ENCODE measurements around the gene CCT5.
"Not testable (repeated sequence)": the region's sequence is repeated elsewhere in the genome, so short reads cannot be mapped to it uniquely, and the experiment has no call there.

The CCT5 gene

DNA sequence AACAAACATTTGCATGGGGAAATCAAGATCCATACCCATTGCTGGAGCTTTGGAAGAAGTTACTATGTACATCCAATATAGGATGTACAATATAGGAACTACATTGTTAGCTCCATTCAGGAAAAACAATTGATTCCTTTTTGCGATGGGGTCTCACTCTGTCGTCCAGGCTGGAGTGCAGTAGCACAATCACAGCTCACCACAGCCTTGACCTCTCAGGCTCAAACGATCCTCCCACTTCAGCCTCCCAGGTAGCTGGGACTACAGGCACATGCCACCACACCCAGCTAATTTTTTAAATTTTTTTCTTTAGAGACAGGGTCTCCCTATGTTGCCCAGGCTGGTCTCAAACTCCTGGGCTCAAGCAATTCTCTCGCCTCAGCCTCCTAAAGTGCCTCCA lies 2.9 kb upstream of the CCT5 start:
- not testable (repeated sequence) for DNase-seq

- DNase-seq: no peak
Measured at GRCh38 chr5:10248378-10249260, 1.5 kb upstream of the CCT5 start.

- no peak for DNase-seq
Measured at GRCh38 chr5:10250806-10251276, 761 bp downstream of the CCT5 start.

DNA sequence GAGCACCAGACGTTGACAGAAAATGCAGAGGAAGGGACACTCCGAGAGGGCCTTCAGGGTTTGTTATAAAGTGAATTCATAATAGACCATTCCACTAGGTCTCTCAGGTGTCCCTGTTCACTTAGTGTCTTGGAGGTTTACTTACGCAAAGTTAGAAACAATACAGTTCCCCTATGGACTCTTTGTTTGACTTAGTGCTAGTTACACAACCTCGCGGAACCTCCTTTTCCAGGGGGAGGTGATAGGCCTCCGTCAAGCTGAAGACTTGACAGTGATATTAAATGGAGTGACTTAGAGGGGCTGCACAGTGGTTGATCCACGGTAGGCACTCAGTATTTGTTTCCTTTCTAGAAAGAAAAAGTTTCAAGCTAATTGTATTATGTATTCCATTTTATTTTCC lies 1.3 kb downstream of the CCT5 start:
- no peak for DNase-seq

- no peak for DNase-seq
Measured at GRCh38 chr5:10253390-10253789, 3.3 kb downstream of the CCT5 start.

GRCh38 chr5:10254686-10255085 lies 4.6 kb downstream of the CCT5 start:
- DNase-seq: no peak

DNA sequence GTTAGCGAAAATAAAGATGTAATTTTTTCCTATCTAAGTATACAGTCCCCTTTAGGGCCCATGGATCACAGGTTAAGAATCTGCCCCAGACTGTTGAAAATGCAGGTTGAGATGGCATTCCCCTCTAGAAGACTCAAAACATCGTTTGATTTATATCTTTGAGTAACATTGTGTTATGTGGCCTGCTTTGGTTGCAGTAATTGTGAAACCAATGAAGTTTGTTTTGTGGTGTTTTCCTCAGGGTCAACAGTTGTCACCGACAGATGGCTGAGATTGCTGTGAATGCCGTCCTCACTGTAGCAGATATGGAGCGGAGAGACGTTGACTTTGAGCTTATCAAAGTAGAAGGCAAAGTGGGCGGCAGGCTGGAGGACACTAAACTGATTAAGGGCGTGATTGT lies 7.8 kb downstream of the CCT5 start:
- no peak for DNase-seq

DNA sequence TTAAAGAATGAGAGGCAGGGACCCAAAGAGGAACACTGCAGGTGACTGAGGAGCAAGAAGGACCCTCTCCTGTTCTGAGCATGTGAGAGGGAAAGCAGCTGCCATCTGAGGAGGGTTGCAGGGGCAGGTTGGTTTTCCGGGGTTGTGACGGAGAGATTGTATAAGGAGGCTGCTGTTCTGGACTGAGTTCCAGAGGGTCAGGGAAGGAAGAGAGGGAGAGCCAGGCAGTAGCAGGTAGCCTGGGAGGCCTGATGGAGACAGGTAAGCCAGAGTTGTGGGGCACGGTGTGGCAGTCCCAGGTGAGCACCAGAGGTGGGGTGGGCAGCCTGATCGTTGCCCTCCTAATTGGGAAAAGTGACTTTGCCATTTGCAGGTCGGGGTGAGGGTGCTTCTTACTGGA lies 9.8 kb downstream of the CCT5 start:
- DNase-seq: no peak

GRCh38 chr5:10261065-10261464 lies 11.0 kb downstream of the CCT5 start:
- DNase-seq: no peak

- no peak for DNase-seq
Measured at GRCh38 chr5:10262121-10262774, 12.2 kb downstream of the CCT5 start.

- DNase-seq: no peak
Measured at GRCh38 chr5:10262995-10263394, 12.9 kb downstream of the CCT5 start.

DNA sequence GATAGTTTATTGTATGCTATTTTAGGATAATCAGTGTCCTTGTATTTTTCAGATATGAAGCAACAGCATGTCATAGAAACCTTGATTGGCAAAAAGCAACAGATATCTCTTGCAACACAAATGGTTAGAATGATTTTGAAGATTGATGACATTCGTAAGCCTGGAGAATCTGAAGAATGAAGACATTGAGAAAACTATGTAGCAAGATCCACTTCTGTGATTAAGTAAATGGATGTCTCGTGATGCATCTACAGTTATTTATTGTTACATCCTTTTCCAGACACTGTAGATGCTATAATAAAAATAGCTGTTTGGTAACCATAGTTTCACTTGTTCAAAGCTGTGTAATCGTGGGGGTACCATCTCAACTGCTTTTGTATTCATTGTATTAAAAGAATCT lies 14.5 kb downstream of the CCT5 start:
- no peak for DNase-seq

GRCh38 chr5:10265245-10266109 lies 15.4 kb downstream of the CCT5 start:
- no peak for DNase-seq

- no peak for DNase-seq
Measured at GRCh38 chr5:10266137-10266536, 16.1 kb downstream of the CCT5 start.

- no peak for DNase-seq
Measured at GRCh38 chr5:10266839-10267238, 16.8 kb downstream of the CCT5 start.

DNA sequence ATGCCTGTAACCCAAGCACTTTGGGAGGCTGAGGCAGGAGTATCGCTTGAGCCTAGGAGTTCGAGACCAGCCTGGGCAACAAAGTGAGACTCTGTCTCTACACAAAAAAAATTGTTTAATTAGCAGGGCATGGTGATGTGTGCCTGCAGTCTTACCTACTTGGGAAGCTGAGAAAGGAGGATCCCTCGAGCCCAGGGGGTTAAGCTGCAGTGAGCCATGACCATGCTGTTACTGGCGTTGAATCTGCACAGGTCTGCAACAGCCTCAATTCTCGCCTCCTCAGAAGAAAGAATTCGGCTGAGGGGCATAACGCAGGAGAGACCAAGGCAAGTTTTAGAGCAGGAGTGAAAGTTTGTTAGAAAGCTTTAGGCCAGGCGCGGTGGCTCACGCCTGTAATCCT lies 18.0 kb downstream of the CCT5 start:
- DNase-seq: no peak

DNA sequence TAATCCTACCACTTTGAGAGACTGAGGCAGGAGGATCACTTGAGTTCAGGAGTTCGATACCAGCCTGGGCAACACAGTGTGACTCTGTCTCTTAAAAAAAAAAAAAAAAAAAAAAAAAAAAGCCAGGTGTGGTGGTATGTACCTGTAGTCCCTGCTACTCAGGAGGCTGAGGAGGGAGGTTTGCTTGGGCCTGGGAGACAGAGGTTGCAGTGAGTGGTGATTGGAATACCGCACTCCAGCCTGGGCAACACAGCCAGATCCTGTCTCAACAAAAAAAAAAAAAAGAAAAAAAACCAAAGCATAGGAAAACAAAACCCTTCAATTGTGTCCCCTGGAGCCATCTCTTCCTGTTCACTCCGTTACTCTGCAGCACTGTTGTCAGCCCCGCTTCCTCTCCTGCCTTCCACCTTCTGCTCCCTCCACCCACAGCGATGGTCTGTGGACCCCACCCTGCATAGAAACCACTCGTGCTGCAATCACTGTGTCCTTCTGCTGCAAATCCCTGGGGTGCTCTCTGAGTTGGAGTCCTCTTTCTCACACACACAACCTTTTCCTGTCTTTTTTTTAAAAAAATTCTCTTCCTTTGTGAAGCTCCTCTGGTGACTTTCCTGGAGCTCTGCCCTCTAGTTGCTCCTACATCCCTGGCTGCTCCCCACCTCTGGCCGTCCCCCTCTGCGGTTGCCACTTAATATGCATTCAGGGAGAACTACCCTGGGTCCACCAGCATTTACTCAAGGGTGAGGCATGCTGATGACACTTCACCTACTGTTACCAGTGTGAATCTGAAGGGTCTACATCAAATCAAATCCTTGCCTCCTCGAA lies 22.2 kb downstream of the CCT5 start:
- no peak for DNase-seq

- not testable (repeated sequence) for DNase-seq
Measured at GRCh38 chr5:10272875-10273209, 22.8 kb downstream of the CCT5 start.

DNA sequence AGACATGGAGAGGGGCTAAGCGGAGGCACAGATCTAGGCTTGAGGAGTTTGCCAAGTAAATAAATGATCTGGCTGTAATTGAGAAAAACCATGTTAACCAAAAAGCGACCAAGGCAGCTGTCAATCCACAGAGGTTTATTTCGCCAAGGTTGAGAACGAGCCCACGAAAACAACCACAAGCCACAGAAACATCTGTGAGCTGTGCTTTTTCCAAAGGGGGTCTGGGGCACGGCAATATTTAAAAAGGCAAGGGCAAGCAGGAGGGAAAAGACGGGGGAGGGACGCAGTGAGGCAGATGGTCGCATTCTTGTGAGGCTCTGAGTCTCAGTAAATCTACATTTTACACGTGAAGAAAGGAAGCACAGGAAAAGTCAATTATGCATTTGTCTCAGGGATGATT lies 25.4 kb downstream of the CCT5 start:
- no peak for DNase-seq

GRCh38 chr5:10275991-10276390 lies 25.9 kb downstream of the CCT5 start:
- no peak for DNase-seq

DNA sequence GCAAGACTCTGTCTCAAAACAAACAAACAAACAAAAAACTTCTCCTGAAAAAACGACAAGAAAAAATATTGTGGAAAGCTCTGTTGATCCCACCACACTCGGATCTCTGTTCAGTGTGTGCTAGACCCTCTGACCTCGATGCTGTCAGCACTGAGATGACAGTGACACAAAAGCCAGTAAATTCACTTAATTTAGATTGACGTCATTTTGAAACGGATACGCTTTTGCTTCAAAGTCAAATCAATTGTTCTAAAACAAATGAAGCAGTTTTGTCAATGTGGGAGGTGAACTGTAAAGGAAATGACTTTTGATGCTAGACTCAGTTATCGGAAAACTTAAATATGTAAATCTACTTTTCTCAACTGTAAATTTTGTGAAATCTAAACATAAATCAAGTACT lies 26.6 kb downstream of the CCT5 start:
- DNase-seq: no peak

DNA sequence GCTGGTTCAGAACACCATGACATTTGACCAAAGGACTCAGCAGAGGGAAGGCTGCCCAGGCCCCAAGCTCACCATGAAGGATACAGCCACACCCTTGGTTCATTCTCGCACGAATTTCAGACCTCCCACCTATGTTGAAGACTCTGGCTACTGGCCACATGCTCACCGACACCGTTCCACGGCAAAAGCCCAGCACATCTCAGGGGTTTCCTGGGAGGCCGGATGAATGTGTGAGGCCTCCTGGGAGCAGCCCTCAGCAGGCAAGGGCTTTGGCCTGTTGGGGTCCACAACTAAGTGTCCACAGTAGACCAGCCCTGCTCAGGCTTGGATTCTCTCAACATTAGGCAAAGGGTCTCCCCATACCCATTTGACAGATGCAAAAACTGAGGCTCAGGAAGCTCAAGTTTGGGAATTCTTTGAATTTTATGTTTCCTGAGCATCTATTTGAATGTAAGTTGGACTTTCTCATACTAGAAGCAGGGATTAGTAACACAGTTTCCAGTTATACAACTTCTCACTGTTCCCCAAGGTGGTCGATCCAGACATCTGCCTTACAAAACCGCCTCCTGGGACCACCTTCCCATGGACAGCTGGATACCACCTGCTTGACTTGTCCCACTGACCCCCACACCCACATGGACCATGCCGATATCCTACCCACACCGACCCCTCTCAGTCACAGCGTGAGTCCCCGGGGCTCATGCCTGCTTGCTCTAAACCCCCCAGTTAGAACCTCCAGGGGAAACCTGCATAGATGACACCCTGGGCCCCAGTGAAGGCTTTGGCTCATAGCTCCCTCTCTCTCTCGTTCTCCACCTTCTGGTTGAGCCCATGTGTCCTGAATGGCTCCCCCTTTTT lies 27.9 kb downstream of the CCT5 start:
- no peak for DNase-seq

All from stimulated activated CD4-positive, alpha-beta T cell treated with anti-CD3 and anti-CD28 coated beads, Interleukin-2, amount 100 ng/mL, for 24 hours (primary cell).